RPMI8226 (cell line): Measurements from ENCODE around the gene BEND4.

Source experiments
- DNase-seq: peaks from one replicate; pipeline ENCODE4 v3.0.0-alpha.2; 2015

Gene BEND4

DNA sequence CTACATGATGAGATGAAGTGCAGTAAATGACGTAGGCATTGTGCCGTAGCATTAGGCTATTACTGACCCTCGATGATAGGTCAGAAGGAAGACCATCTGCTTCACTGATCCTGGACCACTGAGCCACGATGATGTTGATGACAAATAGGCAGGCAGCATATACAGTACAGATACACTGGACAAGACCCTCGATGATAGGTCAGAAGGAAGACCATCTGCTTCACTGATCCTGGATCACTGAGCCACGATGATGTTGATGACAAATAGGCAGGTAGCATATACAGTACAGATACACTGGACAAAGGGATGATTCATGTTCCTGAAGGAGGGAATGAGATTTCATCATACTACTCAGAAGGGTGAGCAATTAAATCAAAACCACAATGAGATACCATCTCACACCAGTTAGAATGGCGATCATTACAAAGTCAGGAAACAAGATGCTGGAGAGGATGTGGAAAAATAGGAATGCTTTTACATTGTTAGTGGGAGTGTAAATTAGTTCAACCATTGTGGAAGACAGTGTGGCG lies 50.9 kb downstream of the BEND4 start:
- no peak for DNase-seq

DNA sequence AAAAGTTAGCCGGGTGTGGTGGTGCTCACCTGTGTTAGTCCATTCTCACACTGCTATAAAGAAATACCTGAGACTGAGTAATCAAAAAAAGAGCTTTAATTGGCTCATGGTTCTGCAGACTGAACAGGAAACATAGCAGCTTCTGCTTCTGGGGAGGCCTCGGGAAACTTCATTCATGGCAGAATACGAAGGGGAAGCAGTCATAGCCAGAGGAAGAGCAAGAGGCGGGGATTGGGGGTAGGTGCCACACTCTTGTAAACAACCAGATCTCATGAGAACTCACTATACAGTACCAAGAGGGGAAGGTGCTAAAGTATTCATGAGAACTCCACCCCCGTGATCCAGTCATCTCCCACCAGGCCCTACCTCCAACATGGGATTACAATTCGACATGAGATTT lies 64.1 kb downstream of the BEND4 start:
- DNase-seq = no peak

GRCh38 chr4:42083816-42084215 lies 68.6 kb downstream of the BEND4 start:
- no peak for DNase-seq

DNA sequence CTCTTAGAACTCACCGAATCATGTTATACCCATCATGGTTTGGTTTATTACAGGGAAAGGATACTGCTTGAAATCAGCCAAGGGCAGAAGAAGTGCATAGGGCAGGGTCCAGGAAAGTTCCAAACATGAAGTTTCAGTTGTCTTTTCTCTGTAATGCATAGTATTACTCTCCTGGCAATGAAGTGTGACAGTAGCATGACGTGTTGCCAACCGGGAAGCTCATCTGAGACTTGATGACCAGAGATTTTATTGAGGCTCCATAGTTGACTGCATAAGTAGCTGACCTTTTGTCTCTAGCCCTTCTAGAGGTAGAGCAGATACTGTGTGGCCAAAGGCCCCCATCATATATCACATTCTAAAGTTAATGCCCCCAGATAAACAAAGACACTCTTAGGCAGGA lies 72.1 kb downstream of the BEND4 start:
- no peak for DNase-seq

GRCh38 chr4:42078184-42078801 lies 74.2 kb downstream of the BEND4 start:
- DNase-seq = no peak

- DNase-seq = no peak
Observed at GRCh38 chr4:42074294-42074693, 78.2 kb downstream of the BEND4 start.

DNA sequence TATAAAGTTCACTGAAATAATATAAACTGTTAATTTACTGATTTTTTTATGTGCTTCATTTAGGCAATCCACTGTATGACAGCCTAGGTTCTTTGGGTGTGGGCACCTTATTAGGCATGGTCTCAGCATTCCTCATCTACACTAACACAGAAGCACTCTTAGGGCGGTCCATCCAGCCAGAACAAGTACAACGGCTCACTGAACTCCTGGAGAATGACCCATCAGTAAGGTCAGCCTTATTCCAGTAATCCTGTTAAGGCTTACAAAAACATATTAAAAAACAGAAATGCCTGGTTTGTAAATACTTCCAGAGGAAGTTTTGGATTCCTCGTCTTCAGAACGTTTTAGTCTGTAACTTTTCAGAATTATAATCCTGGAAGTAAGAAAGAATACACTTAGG lies 82.0 kb downstream of the BEND4 start:
- no peak for DNase-seq

DNA sequence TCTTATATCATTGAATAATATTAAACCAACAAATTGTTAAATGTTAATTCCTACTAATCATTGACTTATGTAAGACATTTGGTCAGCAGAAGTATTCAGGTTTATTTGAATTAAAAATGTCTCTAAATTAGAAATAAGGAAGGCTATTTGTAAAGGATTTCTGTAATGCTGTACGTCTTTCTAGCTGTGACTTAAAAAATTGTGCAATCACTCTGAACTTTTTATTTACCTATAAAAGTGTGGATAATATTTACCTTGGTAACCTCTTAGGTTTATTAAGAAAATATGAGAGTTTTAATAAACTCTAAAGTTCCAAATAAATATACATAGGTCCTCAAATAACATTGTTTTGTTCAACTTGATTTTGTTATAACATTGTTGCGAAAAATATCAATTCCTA lies 85.2 kb downstream of the BEND4 start:
- no peak for DNase-seq

GRCh38 chr4:42066402-42066801 lies 86.1 kb downstream of the BEND4 start:
- DNase-seq = no peak
